SK-N-SH treated with all-trans-retinoic acid at 6 μM for 48 hours (cell line): ENCODE measurements around the gene IQCC.

Experiments
- ARNTL ChIP-seq: fragments of 450-650 bp; formaldehyde crosslinking; IDR thresholded peaks from 2 replicates; pipeline ENCODE4 v1.5.0; 2020; ENCODE audit warnings: low read depth, mild to moderate bottlenecking, moderate library complexity, borderline replicate concordance
- GLIS3 ChIP-seq: fragments of 250-450 bp; sonication (Bioruptor Pico); IDR thresholded peaks from 2 replicates; pipeline ENCODE4 v1.5.0; 2020; ENCODE audit warnings: mild to moderate bottlenecking, moderate library complexity
- ISL1 ChIP-seq: fragments of 250-450 bp; sonication (Bioruptor Pico); IDR thresholded peaks from 2 replicates; pipeline ENCODE4 v2.1.2; 2022; ENCODE audit warnings: mild to moderate bottlenecking, moderate library complexity
- OSR1 ChIP-seq: fragments of 250-450 bp; sonication (Bioruptor Pico); IDR thresholded peaks from 2 replicates; pipeline ENCODE4 v1.8.0; 2022; ENCODE audit warnings: moderate library complexity, mild to moderate bottlenecking, inconsistent platforms
- PATZ1 ChIP-seq: fragments of 250-450 bp; sonication (Bioruptor Pico); IDR thresholded peaks from 2 replicates; pipeline ENCODE4 v1.8.0; 2020; ENCODE audit warnings: mild to moderate bottlenecking, moderate library complexity, borderline replicate concordance
- SNAI2 ChIP-seq: fragments of 250-450 bp; sonication (Bioruptor Pico); IDR thresholded peaks from 2 replicates; pipeline ENCODE4 v1.5.0; 2020; ENCODE audit warnings: mild to moderate bottlenecking, moderate library complexity
- TCF4 ChIP-seq: fragments of 250-450 bp; sonication (Bioruptor Pico); IDR thresholded peaks from 2 replicates; pipeline ENCODE4 v1.8.0; 2021; ENCODE audit warnings: mild to moderate bottlenecking, moderate library complexity, borderline replicate concordance
- TOX ChIP-seq: fragments of 250-450 bp; sonication (Bioruptor Pico); IDR thresholded peaks from 2 replicates; pipeline ENCODE4 v1.8.0; 2021; ENCODE audit warnings: mild to moderate bottlenecking, moderate library complexity, borderline replicate concordance
- ZFP3 ChIP-seq: fragments of 250-450 bp; sonication (Bioruptor Pico); IDR thresholded peaks from 2 replicates; pipeline ENCODE4 v1.5.0; 2020; ENCODE audit warnings: mild to moderate bottlenecking, moderate library complexity
- ZFP30 ChIP-seq: fragments of 450-650 bp; formaldehyde crosslinking; IDR thresholded peaks from 2 replicates; pipeline ENCODE4 v1.5.0; 2022; ENCODE audit warnings: mild to moderate bottlenecking, moderate library complexity
- ZNF8 ChIP-seq: fragments of 450-650 bp; formaldehyde crosslinking; IDR thresholded peaks from 2 replicates; pipeline ENCODE4 v1.5.0; 2020; ENCODE audit warnings: mild to moderate bottlenecking, moderate library complexity
- TF ChIP-seq, protein P1 (sequence below): fragments of 250-450 bp; sonication (Bioruptor Pico); IDR thresholded peaks from 2 replicates; pipeline ENCODE4 v1.5.1; 2020; ENCODE audit warnings: low read depth, mild to moderate bottlenecking, moderate library complexity

DNA sequence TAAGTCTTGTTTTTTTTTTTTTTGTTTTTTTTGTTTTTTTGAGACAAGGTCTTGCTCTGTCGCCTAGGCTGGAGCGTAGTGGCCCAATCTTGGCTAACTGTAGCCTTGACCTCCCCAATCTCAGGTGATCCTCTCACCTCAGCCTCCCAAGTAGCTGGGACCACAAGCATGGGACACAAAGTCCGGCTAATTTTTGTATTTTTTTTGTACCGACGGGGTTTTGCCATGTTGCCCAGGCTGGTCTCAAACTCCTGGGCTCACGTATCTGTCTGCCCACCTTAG, 51.7 kb downstream of the IQCC start:
- TF ChIP-seq ZNF8 (CRISPR knock-in tag) (no peak), GLIS3 (CRISPR knock-in tag) (no peak), ZFP3 (CRISPR knock-in tag) (no peak), ARNTL (CRISPR knock-in tag) (no peak), SNAI2 (CRISPR knock-in tag) (no peak), PATZ1 (CRISPR knock-in tag) (no peak), TCF4 (CRISPR knock-in tag) (no peak), ZFP30 (CRISPR knock-in tag) (no peak), OSR1 (no peak), ISL1 (no peak), TOX (CRISPR knock-in tag) (no peak)
- TF ChIP-seq, protein P1, sequence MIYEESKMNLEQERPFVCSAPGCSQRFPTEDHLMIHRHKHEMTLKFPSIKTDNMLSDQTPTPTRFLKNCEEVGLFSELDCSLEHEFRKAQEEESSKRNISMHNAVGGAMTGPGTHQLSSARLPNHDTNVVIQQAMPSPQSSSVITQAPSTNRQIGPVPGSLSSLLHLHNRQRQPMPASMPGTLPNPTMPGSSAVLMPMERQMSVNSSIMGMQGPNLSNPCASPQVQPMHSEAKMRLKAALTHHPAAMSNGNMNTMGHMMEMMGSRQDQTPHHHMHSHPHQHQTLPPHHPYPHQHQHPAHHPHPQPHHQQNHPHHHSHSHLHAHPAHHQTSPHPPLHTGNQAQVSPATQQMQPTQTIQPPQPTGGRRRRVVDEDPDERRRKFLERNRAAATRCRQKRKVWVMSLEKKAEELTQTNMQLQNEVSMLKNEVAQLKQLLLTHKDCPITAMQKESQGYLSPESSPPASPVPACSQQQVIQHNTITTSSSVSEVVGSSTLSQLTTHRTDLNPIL (CRISPR knock-in tag): no peak
